ENCODE results near the gene ZBTB20. TPM values are rescaled to one million over a fixed set of nuclear protein-coding genes. Genes with fewer than 3 reads are reported as not detected.

ZBTB20 gene
- total and polyA plus RNA-seq, 10 of the 15 experiments (the other 5 are each of a cell fraction or from before 2014, with no cell fraction given), result 0.20 to 5.5 (median 2.2) TPM

GRCh38 chr3:114714237-114714636 is 432.9 kb downstream of the ZBTB20 start (continued):
- no peak for TF ChIP-seq RB1 (IDR thresholded peaks at IDR 0.05; ENCODE audit: borderline replicate concordance)
- TF ChIP-seq ATF7 (IDR thresholded peaks at IDR 0.05; ENCODE audit: low read depth), result no peak
- no peak for TF ChIP-seq SMARCA5 (IDR thresholded peaks at IDR 0.05)
- TF ChIP-seq E2F8 (IDR thresholded peaks at IDR 0.05; ENCODE audit: low read depth, partially characterized antibody), result no peak

GRCh38 chr3:114712728-114713492 is 434.2 kb downstream of the ZBTB20 start:
- in situ Hi-C loops (cut with MboI), result no loop called here
- CTCF ChIA-PET, result no interaction called here
- BruUV-seq (replicated peaks), result no TSS peak
- Histone ChIP-seq H3K9ac (ENCODE audit: control insufficient read depth, insufficient read depth, low read length) (no peak overlapping the region), H2AFZ (ENCODE audit: control insufficient read depth, low read depth, low read length) (no peak overlapping the region), H3K4me3 (no peak overlapping the region), H3K9me3 (replicated peaks; ENCODE audit: control insufficient read depth, insufficient read depth, low read length) (no peaks in the 10 kb centered on the region), H3K4me2 (ENCODE audit: control insufficient read depth, insufficient read depth) (no peak overlapping the region), H4K20me1 (ENCODE audit: control insufficient read depth, insufficient read depth) (no peaks in the 10 kb centered on the region), H3K27me3 (replicated peaks in 1 of 2; ENCODE audit: control insufficient read depth in 2 of 2, insufficient read depth in 2 of 2, low read length in 1 of 2) (no peaks in the 10 kb centered on the region), H3K4me1 (ENCODE audit: control insufficient read depth, insufficient read depth, low read length) (no peaks in the 10 kb centered on the region), H3K79me2 (ENCODE audit: control insufficient read depth, insufficient read depth, low read length) (no peaks in the 10 kb centered on the region), H3K27ac (ENCODE audit: control insufficient read depth, insufficient read depth) (no peak overlapping the region), H3K36me3 (ENCODE audit: control insufficient read depth in 2 of 2, insufficient read depth in 2 of 2, low read length in 1 of 2) (no peaks in the 10 kb centered on the region)
- SMC1A ChIA-PET (ENCODE audit: uncharacterized antibody, unreplicated experiment), result no interaction called here
- RAD21 ChIA-PET (ENCODE audit: unreplicated experiment), result no interaction called here
- DNase-seq (ENCODE audit: low read depth, low spot score), result no peak
- 83% methylated on average over 9 of the region's 9 CpGs for WGBS (ENCODE audit: insufficient coverage, insufficient replicate concordance, low lambda C conversion rate, missing lambda C conversion rate)
- no peak for ATAC-seq
- intact Hi-C loops (cut with micrococcal nuclease; ENCODE audit: unreplicated experiment), result no loop called here
- POLR2A ChIA-PET, result no interaction called here
- FAIRE-seq, result no peak
- TF ChIP-seq ETV6 (conservative IDR thresholded peaks at IDR 0.05 in 1 of 2, IDR thresholded peaks at IDR 0.05 in 1 of 2; ENCODE audit: borderline replicate concordance in 1 of 2, low read depth in 1 of 2) (no peak), CEBPB (IDR thresholded peaks at IDR 0.05; ENCODE audit: borderline replicate concordance in 1 of 2, low read depth in 2 of 2, low read length in 2 of 2) (no peak), ZZZ3 (IDR thresholded peaks at IDR 0.05; ENCODE audit: control insufficient read depth, insufficient read length, low read depth) (no peak), ATF7 (IDR thresholded peaks at IDR 0.05; ENCODE audit: low read depth) (no peak), CHD1 (IDR thresholded peaks at IDR 0.05; ENCODE audit: low read depth, low read length) (no peak), RCOR1 (conservative IDR thresholded peaks at IDR 0.05; ENCODE audit: low read depth, low read length) (no peak), E4F1 (IDR thresholded peaks at IDR 0.05; ENCODE audit: borderline replicate concordance, partially characterized antibody) (no peak), SMC3 (IDR thresholded peaks at IDR 0.05; ENCODE audit: borderline replicate concordance, low read length) (no peak), STAT1 (conservative IDR thresholded peaks at IDR 0.05) (no peak), SUZ12 (IDR thresholded peaks at IDR 0.05; ENCODE audit: unreplicated experiment) (no peak), RB1 (IDR thresholded peaks at IDR 0.05; ENCODE audit: borderline replicate concordance) (no peak), ZNF384 (IDR thresholded peaks at IDR 0.05; ENCODE audit: borderline replicate concordance, low read depth, low read length) (no peak), TCF7 (IDR thresholded peaks at IDR 0.05; ENCODE audit: borderline replicate concordance) (no peak), ATF3 (IDR thresholded peaks at IDR 0.05; ENCODE audit: borderline replicate concordance, extremely low read depth, low read depth, low read length) (no peak), YBX1 (IDR thresholded peaks at IDR 0.05) (no peak), NBN (IDR thresholded peaks at IDR 0.05) (no peak)
